ENCODE results near the gene TENT4A.

Gene TENT4A

GRCh38 chr5:6734243-6734700 is 21.0 kb downstream of the TENT4A start:
- DNase-seq: no peak

GRCh38 chr5:6734781-6735180 is 21.5 kb downstream of the TENT4A start:
- no peak for DNase-seq

- no peak for DNase-seq
Observed at GRCh38 chr5:6736106-6736505, 22.9 kb downstream of the TENT4A start.

- no peak for DNase-seq
Observed at GRCh38 chr5:6736524-6737042, 23.4 kb downstream of the TENT4A start.

- no peak for DNase-seq
Observed at GRCh38 chr5:6737043-6737941, 24.1 kb downstream of the TENT4A start.

- no peak for DNase-seq
Observed at GRCh38 chr5:6739603-6740002, 26.4 kb downstream of the TENT4A start.

- no peak for DNase-seq
Observed at GRCh38 chr5:6740586-6741150, 27.4 kb downstream of the TENT4A start.

- DNase-seq: no peak
Observed at GRCh38 chr5:6742081-6742758, 29.0 kb downstream of the TENT4A start.

GRCh38 chr5:6743161-6743560 is 29.9 kb downstream of the TENT4A start:
- no peak for DNase-seq

GRCh38 chr5:6744841-6745705 is 31.8 kb downstream of the TENT4A start:
- no peak for DNase-seq

GRCh38 chr5:6745706-6746222 is 32.5 kb downstream of the TENT4A start:
- no peak for DNase-seq

- DNase-seq: no peak
Observed at GRCh38 chr5:6746244-6746643, 33.0 kb downstream of the TENT4A start.

GRCh38 chr5:6747103-6747502 is 33.9 kb downstream of the TENT4A start:
- no peak for DNase-seq

GRCh38 chr5:6748142-6748541 is 34.9 kb downstream of the TENT4A start:
- no peak for DNase-seq

GRCh38 chr5:6749026-6749716 is 35.9 kb downstream of the TENT4A start:
- no peak for DNase-seq

GRCh38 chr5:6750142-6750840 is 37.1 kb downstream of the TENT4A start:
- no peak for DNase-seq

- DNase-seq: no peak
Observed at GRCh38 chr5:6750951-6751685, 37.9 kb downstream of the TENT4A start.

- DNase-seq: no peak
Observed at GRCh38 chr5:6752236-6752635, 39.0 kb downstream of the TENT4A start.

GRCh38 chr5:6752782-6753181 is 39.5 kb downstream of the TENT4A start:
- DNase-seq: no peak

- DNase-seq: no peak
Observed at GRCh38 chr5:6753851-6754250, 40.6 kb downstream of the TENT4A start.
